Muscle layer of duodenum (tissue), 2 donors: ENCODE measurements around the gene CCDC88C.
A peak's percentile ranks its signal among the peaks of the same experiment; 100 is the strongest.

ENCODE experiments used
- H3K27ac ChIP-seq: one replicate; pipeline ENCODE4 v1.7.0; 2013; ENCODE audit warnings: mild to moderate bottlenecking, low read length
- H3K27me3 ChIP-seq: one replicate; pipeline ENCODE4 v1.7.0; 2013; ENCODE audit warnings: low read depth, mild to moderate bottlenecking, control low read depth, low read length
- H3K36me3 ChIP-seq, 2 donors: one replicate each; pipeline ENCODE4 v1.7.0; 2013; ENCODE audit warnings: low read length in 2 of 2, control low read depth in 1 of 2, mild to moderate bottlenecking in 1 of 2; ENCODE audit not compliant: insufficient read depth in 2 of 2, control insufficient read depth in 1 of 2
- H3K4me1 ChIP-seq, 2 donors: one replicate each; pipeline ENCODE4 v1.7.0; 2013; ENCODE audit warnings: low read length in 2 of 2, mild to moderate bottlenecking in 2 of 2, control low read depth in 1 of 2, moderate library complexity in 1 of 2; ENCODE audit not compliant: insufficient read depth in 2 of 2, control insufficient read depth in 1 of 2
- H3K4me3 ChIP-seq, 2 donors: one replicate each; pipeline ENCODE4 v1.7.0; 2013; ENCODE audit warnings: low read length in 2 of 2, low read depth in 1 of 2, mild to moderate bottlenecking in 1 of 2
- H3K9me3 ChIP-seq, 2 donors: one replicate each; pipeline ENCODE4 v1.7.0; 2013; ENCODE audit warnings: low read length in 2 of 2, control low read depth in 1 of 2, mild to moderate bottlenecking in 1 of 2; ENCODE audit not compliant: control insufficient read depth in 1 of 2
- donor health status: healthy.

Gene CCDC88C

GRCh38 chr14:91324606-91325575 is 92.7 kb downstream of the CCDC88C start:
- H3K36me3 ChIP-seq = peaks cover 0 to 5% of the 10 kb centered on the region in 2 donors
- H3K27ac ChIP-seq = peak overlapping the region; percentile 4
- peaks cover 6 to 8% of the 10 kb centered on the region in 2 donors for H3K4me1 ChIP-seq
- H3K4me3 ChIP-seq = peak overlapping the region; percentile 31 to 55
- no peaks in the 10 kb centered on the region for H3K9me3 ChIP-seq
- H3K27me3 ChIP-seq = no peaks in the 10 kb centered on the region

- Histone ChIP-seq H3K4me3 (peak overlapping the region; percentile 31 to 55), H3K9me3 (no peaks in the 10 kb centered on the region), H3K27ac (peak overlapping the region; percentile 4), H3K27me3 (no peaks in the 10 kb centered on the region), H3K36me3 (peaks cover 0 to 5% of the 10 kb centered on the region in 2 donors), H3K4me1 (peaks cover 6 to 8% of the 10 kb centered on the region in 2 donors)
These were observed 93.7 kb downstream of the CCDC88C start for GRCh38 chr14:91323671-91324605.

DNA sequence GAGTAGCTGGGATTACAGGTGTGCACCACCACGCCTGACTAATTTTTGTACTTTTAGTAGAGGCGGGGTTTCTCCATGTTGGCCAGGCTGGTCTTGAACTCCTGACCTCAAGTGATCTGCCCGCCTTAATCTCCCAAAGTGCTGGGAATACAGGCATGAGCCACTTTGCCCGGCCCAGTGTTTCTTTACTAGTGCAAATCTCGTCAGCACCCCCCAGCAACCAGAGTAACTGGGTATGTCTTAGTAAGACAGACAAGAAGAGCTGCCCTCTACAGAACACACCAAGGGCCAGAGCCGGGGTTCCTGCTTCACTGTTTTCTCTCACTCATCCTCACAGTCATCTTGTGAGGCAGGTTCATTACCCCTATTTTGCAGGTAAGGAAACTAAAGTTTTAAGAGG is 94.6 kb downstream of the CCDC88C start:
- H3K4me1 ChIP-seq = peaks cover 6 to 8% of the 10 kb centered on the region in 2 donors
- no peak overlapping the region for H3K27ac ChIP-seq
- H3K36me3 ChIP-seq = peaks cover 0 to 5% of the 10 kb centered on the region in 2 donors
- no peaks in the 10 kb centered on the region for H3K9me3 ChIP-seq
- H3K27me3 ChIP-seq = no peaks in the 10 kb centered on the region
- no peak overlapping the region for H3K4me3 ChIP-seq

GRCh38 chr14:91322623-91323022 is 95.0 kb downstream of the CCDC88C start:
- Histone ChIP-seq H3K36me3 (peaks cover 0 to 5% of the 10 kb centered on the region in 2 donors), H3K4me1 (peaks cover 6 to 9% of the 10 kb centered on the region in 2 donors), H3K27me3 (no peaks in the 10 kb centered on the region), H3K4me3 (no peak overlapping the region), H3K27ac (no peak overlapping the region), H3K9me3 (no peaks in the 10 kb centered on the region)

DNA sequence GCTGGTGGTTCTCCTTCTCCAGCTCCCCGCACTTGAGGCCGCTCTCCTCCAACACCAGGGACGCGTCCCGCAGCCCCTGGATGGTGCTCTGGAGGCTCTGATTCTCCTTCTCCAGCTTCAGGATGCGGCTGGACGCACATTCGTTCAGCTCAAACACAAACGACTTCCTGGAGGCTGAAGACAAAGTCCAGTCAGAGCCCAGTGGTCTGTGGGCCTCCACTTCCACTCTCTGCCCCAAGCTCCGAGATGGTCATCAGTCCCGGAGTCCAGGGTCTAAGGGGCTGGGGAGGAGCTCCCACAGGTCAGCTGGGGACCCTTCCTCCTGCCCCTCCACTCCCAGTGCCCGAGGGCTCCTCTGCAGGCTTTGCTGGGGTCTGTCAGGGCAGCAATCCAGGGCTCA is 96.5 kb downstream of the CCDC88C start:
- Histone ChIP-seq H3K4me3 (no peak overlapping the region), H3K36me3 (peaks cover 0 to 5% of the 10 kb centered on the region in 2 donors), H3K4me1 (peaks cover 11 to 20% of the 10 kb centered on the region in 2 donors), H3K27ac (no peak overlapping the region), H3K27me3 (no peaks in the 10 kb centered on the region), H3K9me3 (no peaks in the 10 kb centered on the region)

DNA sequence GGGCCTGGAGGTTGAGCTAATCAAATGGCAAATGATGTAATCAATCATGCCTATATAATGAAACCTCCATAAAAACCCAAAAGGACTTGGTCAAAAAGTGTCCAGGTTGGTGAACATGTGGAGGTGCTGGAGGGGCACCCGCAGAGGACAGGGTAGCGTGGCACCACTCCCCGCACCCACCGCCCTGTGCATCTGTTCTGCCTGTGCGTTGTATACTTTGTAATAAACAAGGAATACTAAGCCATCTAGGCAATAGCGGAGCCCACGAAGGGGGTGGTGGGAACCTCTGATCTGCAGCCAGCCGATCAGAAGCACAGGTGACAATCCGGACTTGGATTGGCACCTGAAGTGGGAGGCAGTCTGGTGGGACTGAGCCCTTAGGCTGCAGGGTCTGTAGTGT is 97.4 kb downstream of the CCDC88C start:
- Histone ChIP-seq H3K4me1 (peaks cover 8 to 20% of the 10 kb centered on the region in 2 donors), H3K27me3 (no peaks in the 10 kb centered on the region), H3K36me3 (peaks cover 1 to 5% of the 10 kb centered on the region in 2 donors), H3K27ac (no peak overlapping the region), H3K9me3 (no peaks in the 10 kb centered on the region), H3K4me3 (no peak overlapping the region)

GRCh38 chr14:91318911-91319310 is 98.7 kb downstream of the CCDC88C start:
- peaks cover 8 to 14% of the 10 kb centered on the region in 2 donors for H3K4me1 ChIP-seq
- peaks cover 4 to 13% of the 10 kb centered on the region in 2 donors for H3K36me3 ChIP-seq
- H3K27me3 ChIP-seq = no peaks in the 10 kb centered on the region
- H3K9me3 ChIP-seq = no peaks in the 10 kb centered on the region
- no peak overlapping the region for H3K4me3 ChIP-seq
- no peak overlapping the region for H3K27ac ChIP-seq

DNA sequence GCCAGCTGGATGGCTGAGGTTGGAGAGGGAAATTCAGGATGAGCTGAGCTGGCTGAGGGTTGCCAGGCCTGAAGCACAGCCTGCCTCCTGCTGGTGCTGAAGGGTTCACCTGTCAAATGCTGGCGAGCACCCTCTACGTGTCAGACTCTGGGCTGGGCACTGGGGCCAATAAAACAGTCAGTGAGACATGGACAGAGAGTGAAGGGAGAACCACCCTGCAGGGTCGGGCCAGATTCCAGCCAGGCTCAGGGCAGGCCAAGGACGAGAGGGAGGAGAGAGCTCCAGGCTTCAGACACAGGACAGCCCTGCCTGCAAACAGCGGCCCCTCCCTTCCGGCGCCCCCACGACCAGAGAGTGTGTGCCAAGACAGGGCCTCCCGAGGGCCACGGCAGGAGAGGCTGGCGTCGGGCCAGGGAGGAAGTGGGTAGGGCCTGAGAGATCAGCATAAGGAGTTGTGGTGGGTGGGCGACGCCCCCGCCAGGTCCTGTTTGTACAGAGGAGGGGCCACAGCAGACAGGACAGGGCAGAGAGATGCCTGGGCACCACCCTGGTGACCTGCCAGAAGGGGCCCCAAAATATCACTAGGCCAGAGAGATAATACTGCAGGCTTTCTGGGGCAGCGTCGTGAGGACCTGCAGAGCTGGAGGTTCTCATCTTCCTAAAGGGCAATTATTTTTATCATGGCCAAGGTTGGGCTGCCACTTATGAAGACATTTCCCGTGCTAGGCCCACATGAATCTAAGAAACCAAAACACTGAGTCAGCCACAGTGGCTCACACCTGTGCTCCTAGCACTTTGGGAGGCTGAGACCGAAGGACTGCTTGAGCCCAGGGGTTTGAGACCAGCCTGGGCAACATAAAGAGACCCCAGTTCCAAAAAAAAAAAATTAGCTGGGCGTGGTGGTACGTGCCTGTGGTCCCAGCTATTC is 100.0 kb downstream of the CCDC88C start:
- Histone ChIP-seq H3K9me3 (no peaks in the 10 kb centered on the region), H3K27ac (no peak overlapping the region), H3K27me3 (no peaks in the 10 kb centered on the region), H3K4me3 (no peak overlapping the region), H3K36me3 (peaks cover 8 to 13% of the 10 kb centered on the region in 2 donors), H3K4me1 (peaks cover 8 to 13% of the 10 kb centered on the region in 2 donors)

DNA sequence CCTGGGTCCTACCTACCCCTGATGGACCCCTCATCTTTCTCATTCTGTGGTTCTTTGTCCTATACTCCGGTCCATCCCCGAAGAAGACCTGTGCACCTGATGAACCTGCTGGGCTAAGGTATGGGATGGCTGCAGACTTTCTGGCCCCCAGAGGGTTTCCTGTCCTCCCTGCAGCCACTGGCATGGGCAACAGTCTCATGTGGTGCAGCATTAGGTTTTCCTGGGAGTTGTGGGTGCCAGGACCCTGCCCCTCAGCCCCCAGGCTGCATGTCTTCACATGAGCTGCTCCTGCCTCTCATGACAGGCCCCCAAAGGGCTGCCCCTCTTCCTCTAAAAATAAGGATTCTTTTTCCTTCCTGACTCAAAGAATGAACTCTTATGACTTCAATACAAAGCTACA is 100.9 kb downstream of the CCDC88C start:
- no peaks in the 10 kb centered on the region for H3K9me3 ChIP-seq
- no peak overlapping the region for H3K4me3 ChIP-seq
- H3K36me3 ChIP-seq = peaks cover 8 to 13% of the 10 kb centered on the region in 2 donors
- H3K27me3 ChIP-seq = no peaks in the 10 kb centered on the region
- peaks cover 8 to 13% of the 10 kb centered on the region in 2 donors for H3K4me1 ChIP-seq
- no peak overlapping the region for H3K27ac ChIP-seq

- Histone ChIP-seq H3K4me1 (peaks cover 8 to 13% of the 10 kb centered on the region in 2 donors), H3K27ac (no peak overlapping the region), H3K27me3 (no peaks in the 10 kb centered on the region), H3K4me3 (no peak overlapping the region), H3K36me3 (peaks cover 8 to 13% of the 10 kb centered on the region in 2 donors), H3K9me3 (no peaks in the 10 kb centered on the region)
These were observed 101.8 kb downstream of the CCDC88C start for GRCh38 chr14:91315844-91316267.
